Psoas muscle (tissue), 8 donors: ENCODE data around the gene CHURC1. TPM values are rescaled to one million over a fixed set of nuclear protein-coding genes. Genes with fewer than 3 reads are reported as not detected.

Experiments used
- ATAC-seq, 4 donors: fragments of 200-7000 bp; cut with Tn5 transposase; one replicate each; pipeline ENCODE4 v1.9.1; 2020; ENCODE audit warnings: moderate library complexity in 3 of 4, mild to moderate bottlenecking in 2 of 4
- DNase-seq, 2 donors: peaks; one replicate each; pipeline ENCODE4 v3.0.0-alpha.2; 2020
- H3K27ac ChIP-seq: fragments of 200-600 bp; one replicate; pipeline ENCODE4 v1.8.0; 2022
- H3K27me3 ChIP-seq, 3 donors: fragments of 200-600 bp in 1 of 3; one replicate each; pipeline versions ENCODE4 v1.6.1 to v1.8.0; 2013 to 2022; ENCODE audit warnings: low read length in 2 of 3, mild to moderate bottlenecking in 2 of 3, moderate library complexity in 1 of 3; ENCODE audit not compliant: insufficient read depth in 3 of 3
- H3K36me3 ChIP-seq, 2 donors: fragments of 200-600 bp in 1 of 2; one replicate each; pipeline versions ENCODE4 v1.6.1 to v1.8.0; 2013 to 2022; ENCODE audit warnings: low read depth in 1 of 2, mild to moderate bottlenecking in 1 of 2, moderate library complexity in 1 of 2; ENCODE audit not compliant: insufficient read depth in 1 of 2
- H3K4me1 ChIP-seq: fragments of 200-600 bp; one replicate; pipeline ENCODE4 v1.8.0; 2022
- H3K4me3 ChIP-seq: fragments of 200-600 bp; one replicate; pipeline ENCODE4 v1.8.0; 2022; ENCODE audit warnings: mild to moderate bottlenecking
- H3K9me3 ChIP-seq: fragments of 200-600 bp; one replicate; pipeline ENCODE4 v1.8.0; 2022
- CTCF ChIP-seq: fragments of 200-600 bp; IDR thresholded peaks from one replicate; pipeline ENCODE4 v1.8.0; 2022; ENCODE audit warnings: antibody characterized with exemption
- WGBS, 3 donors: extraction: QIAGEN DNeasy Blood & Tissue Kit; methylation state at CpG; one replicate each; pipeline versions ENCODE4 v1.1.6 to v1.1.7; 2013; 5-methylcytosine and 5-hydroxymethylcytosine counted together
- intact Hi-C, 2 donors: fragments of 100-400 bp; cut with DNase I; formaldehyde crosslinking; loops; one replicate each; pipeline versions ENCODE4 v1.11.0 to v1.14.2; 2022
- polyA plus RNA-seq, 3 donors: library from polyadenylated mRNA; stranded (reverse); fragments of 200-250 nt; gene quantifications; one replicate each; pipeline ENCODE4 v1.2.3, GENCODE V29; 2013
- total RNA-seq, 4 donors: library from RNA; stranded (reverse); fragmentation: NEBNext Ultra II Directional in 2 of 4; extraction: Animal tissue kit (Norgen Biotek cat#: 25700) in 2 of 4; gene quantifications; one replicate each; pipeline versions ENCODE4 v1.2.1 to v1.2.4, GENCODE V29; 2021 to 2023
- donor health status: healthy with polysubstance abuse.
- donor health status: DM: no; HTN: no; CAD: no; lungs with moderate emphysema.
- donor health status: Bipolar disorder and iron deficiency.
- donor health status: healthy.
- donor health status: DM: yes; HTN: yes; CAD: no.
- donor health status: DM: no; HTN: no; CAD: no.
- donor health status: DM: no; HTN: no; CAD: no.
- donor health status: DM: yes; HTN: yes; CAD: no.

CHURC1 gene
- total and polyA plus RNA-seq, 7 donors: 31.4 to 112 (median 77.9) TPM

GRCh38 chr14:64939817-64940190 is 25.5 kb downstream of the CHURC1 start:
- intact Hi-C loops: no loop called here
- no peak for ATAC-seq
- Histone ChIP-seq H3K27ac (no peak overlapping the region), H3K36me3 (peaks cover 0 to 22% of the 10 kb centered on the region in 2 donors), H3K4me1 (peaks cover 29% of the 10 kb centered on the region), H3K27me3 (no peaks in the 10 kb centered on the region), H3K4me3 (no peak overlapping the region), H3K9me3 (no peaks in the 10 kb centered on the region)
- no peak for DNase-seq
- 80 to 95% (median 86%) methylated on average over 3 of the region's 3 CpGs for WGBS, 3 donors
- TF ChIP-seq CTCF: no peak

- Histone ChIP-seq H3K9me3 (no peaks in the 10 kb centered on the region), H3K27ac (no peak overlapping the region), H3K36me3 (peaks cover 0 to 22% of the 10 kb centered on the region in 2 donors), H3K4me1 (peaks cover 23% of the 10 kb centered on the region), H3K4me3 (no peak overlapping the region), H3K27me3 (no peaks in the 10 kb centered on the region)
- no peak for ATAC-seq
- 85 to 93% (median 93%) methylated on average over 3 of the region's 3 CpGs for WGBS, 3 donors
- intact Hi-C loops: no loop called here
- no peak for DNase-seq
- no peak for TF ChIP-seq CTCF
Observed at GRCh38 chr14:64940336-64940910, 26.2 kb downstream of the CHURC1 start.

GRCh38 chr14:64942531-64943111 is 28.4 kb downstream of the CHURC1 start, which contains the start of gene GPX2:
Gene GPX2, minus strand, starts transcription at chr14:64942745. Its CDS starts 19 bp downstream, at chr14:64942726.
- WGBS, 3 donors: 86 to 89% (median 87%) methylated on average over 13 of the region's 13 CpGs
- H3K4me3 ChIP-seq: no peak within 1 kb of the TSS
- ATAC-seq (no peak), DNase-seq (no peak)
- peaks cover 0 to 22% of the 10 kb centered on the region in 2 donors for H3K36me3 ChIP-seq
- H3K27ac ChIP-seq: no peak within 1 kb of the TSS
- H3K9me3 ChIP-seq: no peaks in the 10 kb centered on the region
- intact Hi-C loops: no loop called here
- peaks cover 5% of the 10 kb centered on the region for H3K4me1 ChIP-seq
- H3K27me3 ChIP-seq: no peaks in the 10 kb centered on the region
- TF ChIP-seq CTCF: no peak

- intact Hi-C loops: no loop called here
- DNase-seq: no peak
- 81 to 88% (median 85%) methylated on average over 6 of the region's 6 CpGs for WGBS, 3 donors
- no peak for TF ChIP-seq CTCF
- Histone ChIP-seq H3K27me3 (no peaks in the 10 kb centered on the region), H3K9me3 (no peaks in the 10 kb centered on the region), H3K36me3 (peaks cover 0 to 31% of the 10 kb centered on the region in 2 donors), H3K27ac (no peak overlapping the region), H3K4me3 (no peak overlapping the region), H3K4me1 (peaks cover 13% of the 10 kb centered on the region)
- no peak for ATAC-seq
Observed at GRCh38 chr14:64943556-64943955, 29.3 kb downstream of the CHURC1 start.
